RKO (cell line): ENCODE results near the gene SPDYE2.
"Not testable (repeated sequence)": the region's sequence is repeated elsewhere in the genome, so short reads cannot be mapped to it uniquely, and the experiment has no call there.

Source experiments
- DNase-seq: peaks from one replicate; pipeline ENCODE4 v3.0.0-alpha.2; 2016; ENCODE audit warnings: low spot score

The SPDYE2 gene

DNA sequence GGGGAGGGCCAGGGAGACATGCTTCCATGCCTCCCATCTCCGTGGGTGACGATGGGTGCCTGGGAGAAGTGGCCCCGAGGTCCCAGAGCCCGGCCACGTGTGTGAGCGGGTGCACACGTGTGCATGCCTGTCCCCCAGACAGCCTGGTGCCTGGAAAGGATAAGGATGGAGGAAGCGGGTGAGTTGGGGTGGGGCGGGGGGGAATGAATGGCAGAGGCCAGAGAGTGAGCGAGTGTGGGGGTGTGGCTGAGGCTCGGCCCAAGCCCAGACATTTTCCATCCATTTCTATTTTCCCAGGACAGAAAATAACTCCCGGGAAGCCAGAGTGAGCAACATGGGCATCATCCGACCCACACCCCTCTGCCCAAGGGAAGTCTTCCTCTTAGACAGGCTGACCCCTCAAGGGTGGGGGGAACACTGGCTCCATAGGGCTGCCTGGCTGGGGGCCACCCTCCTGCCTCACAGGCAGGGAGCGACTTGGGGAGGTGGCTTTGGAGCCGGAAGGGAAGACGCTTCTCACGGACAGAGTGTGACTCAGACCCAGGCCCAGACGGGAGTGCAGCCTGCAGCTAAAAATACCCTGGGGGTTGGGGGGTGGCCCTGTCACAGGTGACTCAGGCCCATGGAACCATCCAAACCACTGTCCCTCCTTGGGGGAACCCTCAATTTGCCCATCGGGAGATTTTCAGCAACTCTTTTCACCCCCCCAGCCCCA is 53.6 kb downstream of the SPDYE2 start:
- not testable (repeated sequence) for DNase-seq

DNA sequence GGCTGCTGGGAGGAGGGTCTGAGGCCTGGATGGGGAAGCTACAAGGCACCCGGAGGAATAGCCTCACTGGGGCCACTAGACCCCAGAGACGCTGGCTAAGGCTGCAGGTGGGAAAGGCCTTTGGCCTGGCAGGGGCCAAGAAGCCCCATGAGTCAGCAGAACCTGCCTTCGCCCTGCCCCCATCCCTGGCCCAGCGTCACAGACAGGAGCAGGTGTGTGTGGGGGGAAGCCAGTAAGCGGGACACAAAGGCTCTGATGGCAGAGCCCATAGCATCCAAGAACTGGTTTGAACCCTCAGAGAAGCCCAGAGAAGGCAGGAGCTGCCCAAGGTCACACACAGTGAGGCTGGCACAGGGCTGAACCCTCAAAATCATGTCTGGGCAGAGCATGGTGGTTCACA is 55.8 kb downstream of the SPDYE2 start:
- DNase-seq: not testable (repeated sequence)

DNA sequence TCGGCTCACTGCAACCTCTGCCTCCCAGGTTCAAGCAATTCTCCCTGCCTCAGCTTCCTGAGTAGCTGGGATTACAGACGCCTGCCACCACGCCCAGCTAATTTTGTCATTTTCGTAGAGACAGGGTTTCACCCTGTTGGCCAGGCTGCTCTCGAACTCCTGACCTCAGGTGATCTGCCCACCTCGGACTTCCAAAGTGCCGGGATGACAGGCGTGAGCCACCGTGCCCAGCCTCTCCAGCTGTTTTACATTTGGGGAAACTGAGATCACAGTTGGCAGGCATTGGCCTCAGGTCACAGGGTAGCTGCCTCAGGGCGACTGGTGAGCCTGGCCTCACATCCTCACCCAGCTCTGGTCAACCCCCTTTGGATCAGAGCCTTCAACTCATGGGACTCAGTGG is 58.7 kb downstream of the SPDYE2 start:
- not testable (repeated sequence) for DNase-seq

- DNase-seq: not testable (repeated sequence)
Measured at GRCh38 chr7:102610441-102610840, 59.4 kb downstream of the SPDYE2 start.

DNA sequence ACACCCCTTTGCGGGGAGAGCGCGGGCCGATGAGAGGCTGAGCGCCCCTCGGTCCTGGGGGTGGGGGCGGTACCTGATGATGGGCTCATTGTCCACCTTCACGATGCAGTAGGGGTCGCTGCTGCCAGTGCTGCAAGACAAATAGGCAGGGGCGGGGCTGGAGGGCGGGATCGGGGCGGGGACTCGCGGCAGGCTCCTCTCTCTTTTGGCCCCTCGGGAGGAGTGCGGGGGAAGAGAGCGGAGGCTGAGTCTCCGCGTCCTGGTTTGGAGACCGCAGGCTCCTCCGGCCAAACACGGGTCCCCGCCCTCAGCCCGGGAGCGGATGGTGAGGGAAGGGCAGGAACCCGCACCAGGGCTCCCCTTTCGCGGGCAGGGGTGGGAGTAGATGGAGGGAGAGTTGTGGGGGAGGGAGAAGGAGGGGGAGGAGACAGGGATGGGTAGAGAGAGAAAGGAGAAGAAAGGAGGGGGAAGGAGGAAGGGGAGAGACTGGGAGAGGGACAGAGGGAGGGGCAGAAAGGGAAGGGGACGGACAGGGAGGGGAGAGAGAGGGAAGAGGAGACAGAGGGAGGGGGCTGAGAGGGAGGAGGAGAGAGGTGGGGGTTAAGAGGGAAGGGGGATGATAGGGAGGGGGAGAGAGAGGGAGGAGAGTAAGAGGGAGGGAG is 60.1 kb downstream of the SPDYE2 start:
- not testable (repeated sequence) for DNase-seq

- DNase-seq: not testable (repeated sequence)
Measured at GRCh38 chr7:102611675-102612325, 60.8 kb downstream of the SPDYE2 start.
